KMS-11 (cell line): ENCODE measurements around the gene MYT1.
"Not testable (repeated sequence)": the region's sequence is repeated elsewhere in the genome, so short reads cannot be mapped to it uniquely, and the experiment has no call there.

ENCODE experiments used
- H2AFZ ChIP-seq: fragments of 200-600 bp; sonication (generic); 2 replicates; pipeline ENCODE4 v1.6.1; 2016; ENCODE audit warnings: antibody characterized with exemption, mixed run types, low read depth
- H3K27ac ChIP-seq: fragments of 200-600 bp; sonication (generic); 2 replicates; pipeline ENCODE4 v1.6.1; 2016; ENCODE audit warnings: mild to moderate bottlenecking, mixed run types
- H3K27me3 ChIP-seq: fragments of 200-600 bp; sonication (generic); 2 replicates; pipeline ENCODE4 v1.6.1; 2017; ENCODE audit warnings: mild to moderate bottlenecking, low read depth, mixed run types, moderate library complexity; ENCODE audit not compliant: insufficient read depth
- H3K36me3 ChIP-seq: fragments of 200-600 bp; sonication (generic); 2 replicates; pipeline ENCODE4 v1.6.1; 2017; ENCODE audit warnings: mild to moderate bottlenecking, mixed run types; ENCODE audit not compliant: insufficient read depth
- H3K4me1 ChIP-seq: fragments of 200-600 bp; sonication (generic); 2 replicates; pipeline ENCODE4 v1.6.1; 2016; ENCODE audit warnings: mild to moderate bottlenecking, low read depth, mixed run types; ENCODE audit not compliant: poor library complexity, severe bottlenecking
- H3K4me2 ChIP-seq: fragments of 200-600 bp; sonication (generic); 2 replicates; pipeline ENCODE4 v1.7.0; 2016; ENCODE audit warnings: mild to moderate bottlenecking, mixed run types
- H3K4me3 ChIP-seq: fragments of 200-600 bp; sonication (generic); IDR thresholded peaks from 2 replicates; pipeline ENCODE4 v1.6.1; 2017; ENCODE audit warnings: low read depth, low read length, mixed read lengths; ENCODE audit not compliant: insufficient read depth
- H3K79me2 ChIP-seq: fragments of 200-600 bp; sonication (generic); 2 replicates; pipeline ENCODE4 v1.6.1; 2016; ENCODE audit warnings: low read depth, mixed run types; ENCODE audit not compliant: insufficient read depth
- H3K9ac ChIP-seq: fragments of 200-600 bp; sonication (generic); 2 replicates; pipeline ENCODE4 v1.6.1; 2016; ENCODE audit warnings: mild to moderate bottlenecking, mixed run types
- H4K20me1 ChIP-seq: fragments of 200-600 bp; sonication (generic); 2 replicates; pipeline ENCODE4 v1.6.1; 2016; ENCODE audit warnings: mild to moderate bottlenecking, mixed run types; ENCODE audit not compliant: insufficient read depth
- TF ChIP-seq, protein P1 (sequence below): fragments of 200-600 bp; sonication (generic); conservative IDR thresholded peaks from 2 replicates; pipeline ENCODE4 v1.6.1; 2017; ENCODE audit warnings: low read depth, mild to moderate bottlenecking, antibody characterized with exemption, low read length, moderate library complexity, mixed read lengths

Gene MYT1

DNA sequence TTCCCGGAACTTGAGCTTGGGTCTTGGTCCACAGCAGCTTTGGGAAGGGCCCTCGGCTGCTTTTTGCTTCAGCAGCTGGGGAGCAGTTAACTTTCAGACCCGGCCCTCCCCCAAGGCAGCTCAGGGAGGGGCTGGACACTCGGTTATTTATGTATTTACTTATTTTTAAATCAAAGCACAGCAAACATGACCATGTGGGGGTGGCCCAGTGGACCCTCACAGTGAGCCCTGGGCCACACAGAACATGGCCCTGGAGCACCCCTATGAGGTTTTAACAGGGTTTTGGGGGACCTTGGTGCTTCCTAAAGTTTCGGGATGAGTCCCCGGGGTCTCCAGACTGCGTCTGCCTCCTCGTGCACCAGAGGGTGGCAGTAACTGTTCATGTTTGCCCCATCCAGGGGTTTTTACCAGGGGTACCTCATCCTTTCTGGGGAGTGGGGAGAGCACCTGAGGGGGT is 30.3 kb upstream of the MYT1 start:
- no peak overlapping the region for H3K4me2 ChIP-seq
- no peak overlapping the region for H3K9ac ChIP-seq
- H3K4me3 ChIP-seq: no peak overlapping the region
- peaks cover 54% of the 10 kb centered on the region for H3K27me3 ChIP-seq
- H3K79me2 ChIP-seq: no peaks in the 10 kb centered on the region
- H3K4me1 ChIP-seq: no peaks in the 10 kb centered on the region
- no peaks in the 10 kb centered on the region for H3K36me3 ChIP-seq
- no peak overlapping the region for H3K27ac ChIP-seq
- H2AFZ ChIP-seq: no peak overlapping the region
- TF ChIP-seq, protein P1, sequence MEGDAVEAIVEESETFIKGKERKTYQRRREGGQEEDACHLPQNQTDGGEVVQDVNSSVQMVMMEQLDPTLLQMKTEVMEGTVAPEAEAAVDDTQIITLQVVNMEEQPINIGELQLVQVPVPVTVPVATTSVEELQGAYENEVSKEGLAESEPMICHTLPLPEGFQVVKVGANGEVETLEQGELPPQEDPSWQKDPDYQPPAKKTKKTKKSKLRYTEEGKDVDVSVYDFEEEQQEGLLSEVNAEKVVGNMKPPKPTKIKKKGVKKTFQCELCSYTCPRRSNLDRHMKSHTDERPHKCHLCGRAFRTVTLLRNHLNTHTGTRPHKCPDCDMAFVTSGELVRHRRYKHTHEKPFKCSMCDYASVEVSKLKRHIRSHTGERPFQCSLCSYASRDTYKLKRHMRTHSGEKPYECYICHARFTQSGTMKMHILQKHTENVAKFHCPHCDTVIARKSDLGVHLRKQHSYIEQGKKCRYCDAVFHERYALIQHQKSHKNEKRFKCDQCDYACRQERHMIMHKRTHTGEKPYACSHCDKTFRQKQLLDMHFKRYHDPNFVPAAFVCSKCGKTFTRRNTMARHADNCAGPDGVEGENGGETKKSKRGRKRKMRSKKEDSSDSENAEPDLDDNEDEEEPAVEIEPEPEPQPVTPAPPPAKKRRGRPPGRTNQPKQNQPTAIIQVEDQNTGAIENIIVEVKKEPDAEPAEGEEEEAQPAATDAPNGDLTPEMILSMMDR: no peak
- no peaks in the 10 kb centered on the region for H4K20me1 ChIP-seq

DNA sequence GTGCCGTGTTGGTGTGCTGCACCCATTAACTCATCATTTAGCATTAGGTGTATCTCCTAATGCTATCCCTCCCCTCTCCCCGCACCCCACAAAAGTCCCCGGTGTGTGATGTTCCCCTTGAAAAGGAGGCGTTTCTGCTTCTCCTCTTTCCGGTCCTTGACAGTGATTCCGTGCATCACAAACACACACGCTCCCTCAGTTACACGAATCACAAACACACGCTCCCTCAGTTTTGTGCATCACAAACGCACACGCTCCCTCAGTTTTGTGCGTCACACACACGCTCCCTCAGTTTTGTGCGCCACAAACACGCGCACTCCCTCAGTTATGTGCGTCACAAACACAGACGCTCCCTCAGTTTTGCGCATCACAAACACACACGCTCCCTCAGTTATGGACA is 29.5 kb upstream of the MYT1 start:
- H3K4me2 ChIP-seq, H3K4me1 ChIP-seq, H3K27ac ChIP-seq, H3K9ac ChIP-seq, H3K36me3 ChIP-seq, H3K79me2 ChIP-seq, H3K4me3 ChIP-seq, H4K20me1 ChIP-seq, H2AFZ ChIP-seq: not testable (repeated sequence)
- H3K27me3 ChIP-seq: peaks cover 54% of the 10 kb centered on the region

DNA sequence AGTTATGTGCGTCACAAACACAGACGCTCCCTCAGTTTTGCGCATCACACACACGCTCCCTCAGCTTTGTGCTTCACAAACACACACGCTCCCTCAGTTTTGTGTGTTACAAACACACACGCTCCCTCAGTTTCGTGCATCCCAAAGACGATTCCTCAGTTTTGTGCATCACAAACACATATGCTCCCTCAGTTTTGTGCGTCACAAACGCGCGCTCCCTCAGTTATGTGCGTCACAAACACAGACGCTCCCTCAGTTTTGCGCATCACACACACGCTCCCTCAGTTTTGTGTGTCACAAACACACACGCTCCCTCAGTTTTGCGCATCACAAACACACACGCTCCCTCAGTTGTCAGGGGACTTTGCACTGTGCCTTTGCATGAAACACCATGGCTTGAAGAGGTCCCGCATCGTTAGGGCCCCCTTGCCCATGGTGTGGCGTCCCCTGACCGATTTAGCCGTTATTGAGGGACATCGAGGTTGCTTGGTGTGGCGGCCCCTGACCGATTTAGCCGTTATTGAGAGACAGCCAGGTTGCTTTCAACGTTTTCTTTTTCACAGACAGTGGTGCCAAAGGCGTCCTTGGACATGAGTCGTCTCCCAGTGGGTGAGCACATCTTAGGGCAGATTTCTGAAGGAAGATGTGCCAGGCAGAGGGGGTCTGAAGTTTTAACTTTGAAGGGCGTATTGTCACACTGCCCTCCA is 28.1 kb upstream of the MYT1 start:
- H3K27me3 ChIP-seq: peaks cover 54% of the 10 kb centered on the region
- H3K4me3 ChIP-seq: no peak overlapping the region
- no peaks in the 10 kb centered on the region for H3K4me1 ChIP-seq
- H2AFZ ChIP-seq: no peak overlapping the region
- H3K9ac ChIP-seq: no peak overlapping the region
- no peaks in the 10 kb centered on the region for H3K79me2 ChIP-seq
- H4K20me1 ChIP-seq: no peaks in the 10 kb centered on the region
- no peak overlapping the region for H3K4me2 ChIP-seq
- no peak overlapping the region for H3K27ac ChIP-seq
- no peaks in the 10 kb centered on the region for H3K36me3 ChIP-seq
- TF ChIP-seq, protein P1: no peak

DNA sequence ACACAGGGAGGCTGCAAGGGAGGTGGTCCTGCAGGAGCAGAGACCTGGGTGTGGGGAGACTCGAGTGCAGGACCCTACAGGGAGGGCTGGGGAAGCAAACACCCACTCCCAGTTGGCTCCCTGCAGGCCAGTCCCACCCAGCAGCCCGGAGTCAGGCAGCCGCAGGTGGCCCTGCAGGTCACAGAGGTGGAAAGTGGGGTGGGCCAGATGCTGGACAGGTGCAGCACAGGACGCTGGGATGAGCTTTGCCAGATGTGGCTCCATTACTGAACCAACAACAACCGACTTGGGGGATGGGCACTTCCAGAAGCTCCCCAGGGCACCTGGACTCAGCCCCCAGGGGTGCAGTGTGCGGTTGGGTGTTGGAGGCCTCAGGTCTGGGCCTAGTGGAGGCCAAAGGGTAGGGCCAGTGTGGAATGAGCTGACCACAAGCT is 26.6 kb upstream of the MYT1 start:
- Histone ChIP-seq H3K4me3 (no peak overlapping the region), H3K4me1 (no peaks in the 10 kb centered on the region), H3K4me2 (no peak overlapping the region), H3K36me3 (no peaks in the 10 kb centered on the region), H3K79me2 (no peaks in the 10 kb centered on the region), H2AFZ (no peak overlapping the region), H3K9ac (no peak overlapping the region), H4K20me1 (no peaks in the 10 kb centered on the region), H3K27ac (no peak overlapping the region), H3K27me3 (peaks cover 67% of the 10 kb centered on the region)
- TF ChIP-seq, protein P1: no peak

DNA sequence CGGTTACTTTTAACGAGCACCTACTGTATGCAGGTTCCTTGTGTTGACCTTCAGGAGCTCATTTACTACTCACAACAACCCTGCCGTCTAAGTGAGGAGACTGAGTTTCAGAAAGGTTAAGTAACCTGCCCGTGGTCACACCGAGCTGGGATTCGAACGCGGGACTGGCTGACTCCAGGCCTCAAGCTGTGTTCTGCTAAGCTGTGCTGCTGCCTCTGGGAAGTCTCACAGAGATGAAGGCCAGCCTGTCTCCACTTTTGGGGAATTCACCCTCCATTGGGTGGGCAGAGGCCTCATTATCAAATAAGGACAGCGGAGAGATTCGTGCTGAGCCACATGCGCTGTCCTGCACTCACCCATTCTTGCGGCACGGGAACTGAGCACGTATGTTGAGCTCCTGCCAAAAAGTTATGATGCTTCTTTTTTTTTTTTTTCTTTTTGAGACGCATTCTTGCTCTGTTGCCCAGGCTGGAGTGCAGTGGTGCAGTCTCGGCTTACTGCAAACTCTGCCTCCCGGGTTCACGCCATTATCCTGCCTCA is 25.9 kb upstream of the MYT1 start:
- Histone ChIP-seq H3K4me3 (no peak overlapping the region), H3K27me3 (peaks cover 72% of the 10 kb centered on the region), H3K4me2 (no peak overlapping the region), H2AFZ (no peak overlapping the region), H3K4me1 (no peaks in the 10 kb centered on the region), H3K27ac (no peak overlapping the region), H3K36me3 (no peaks in the 10 kb centered on the region), H3K79me2 (no peaks in the 10 kb centered on the region), H3K9ac (no peak overlapping the region), H4K20me1 (no peaks in the 10 kb centered on the region)
- TF ChIP-seq, protein P1: no peak
